GM12892 (cell line): ENCODE data around the gene ICAM3.

Experiments used
- POLR2A ChIP-seq: IDR thresholded peaks from 2 replicates; pipeline ENCODE4 v1.6.1; 2011; ENCODE audit warnings: low read depth, low read length, control low read depth
- TAF1 ChIP-seq: IDR thresholded peaks from 2 replicates; pipeline ENCODE4 v1.6.1; 2011; ENCODE audit warnings: low read depth, mild to moderate bottlenecking, control low read depth, low read length, borderline replicate concordance

DNA sequence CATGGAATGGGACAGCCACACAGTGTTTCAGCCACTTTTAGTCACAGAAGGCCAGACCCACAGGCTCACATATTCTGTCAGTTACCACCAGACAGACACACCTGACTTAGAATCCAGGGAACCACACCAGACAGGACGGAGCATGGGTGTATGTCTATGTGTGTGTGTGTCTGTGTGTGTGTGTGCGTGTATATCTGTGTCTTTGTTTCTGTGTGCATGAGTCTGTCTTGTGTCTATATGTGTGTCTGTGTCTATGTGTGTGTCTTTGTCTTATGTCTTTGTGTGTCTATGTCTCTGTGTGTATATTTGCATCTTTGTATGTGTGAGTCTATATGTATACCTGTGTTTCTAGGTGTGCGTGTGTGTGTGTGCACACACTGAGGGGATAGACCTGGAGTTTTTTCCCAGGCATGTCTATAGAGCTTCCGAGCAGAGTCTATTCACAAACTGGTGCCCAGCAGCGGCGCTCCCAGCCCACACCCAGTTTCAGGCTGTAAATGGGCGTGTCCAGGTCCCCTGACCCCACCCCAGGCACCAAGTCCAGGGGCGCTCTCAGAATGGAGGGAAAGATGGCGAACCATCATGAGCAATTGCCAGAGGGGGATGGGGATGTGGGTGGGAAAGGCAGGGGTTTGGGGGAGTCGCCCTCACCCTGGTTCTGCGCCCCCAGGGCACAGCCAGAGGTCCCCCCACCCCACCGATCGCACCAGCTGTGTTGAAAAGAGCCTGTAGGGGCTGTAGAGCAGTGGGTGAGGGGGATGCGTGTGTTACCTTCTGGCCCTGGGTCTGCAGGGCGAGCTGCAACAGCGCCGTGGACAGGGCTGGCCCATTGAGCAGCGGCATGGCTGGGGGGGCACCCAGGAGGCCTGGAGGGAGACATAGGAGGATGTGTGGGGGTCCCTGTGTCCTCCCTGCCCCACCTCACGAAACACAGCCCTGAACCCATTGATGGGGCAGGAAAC is 17.3 kb downstream of the ICAM3 start:
- TF ChIP-seq POLR2A: peak; percentile 66; the same call in 1 of the 2 replicates
- TF ChIP-seq TAF1: no peak
